HG03521 (cell line): ENCODE results near the gene PTPRM.

Experiments used
- ATAC-seq: cut with Tn5 transposase; IDR thresholded peaks from one replicate; pipeline ENCODE4 v1.9.1; 2021; ENCODE audit warnings: mild to moderate bottlenecking, moderate library complexity; ENCODE audit not compliant: unreplicated experiment

PTPRM gene

GRCh38 chr18:7749510-7749981 is 182.4 kb downstream of the PTPRM start:
- ATAC-seq, result no peak

GRCh38 chr18:7750095-7750663 is 183.1 kb downstream of the PTPRM start:
- ATAC-seq, result no peak

DNA sequence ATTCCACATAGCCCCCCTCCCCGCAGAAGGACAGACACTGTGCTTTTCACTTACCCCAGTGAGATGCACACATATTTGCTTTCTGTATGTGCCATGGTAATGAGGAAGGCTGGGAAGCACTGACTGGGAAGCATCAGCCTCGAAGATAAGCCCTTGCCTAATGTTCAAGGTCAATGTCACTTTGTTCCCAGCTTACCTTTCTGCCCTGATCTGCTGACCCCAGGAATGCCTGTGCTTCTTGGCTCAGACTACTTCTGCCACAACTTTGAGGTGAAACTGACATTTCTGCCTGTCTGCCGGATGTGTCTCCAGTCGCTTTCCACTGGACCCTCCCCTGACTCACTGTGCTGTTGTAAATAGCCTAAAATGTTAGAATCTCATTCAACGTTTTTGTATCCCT is 183.8 kb downstream of the PTPRM start:
- ATAC-seq, result no peak

- ATAC-seq, result no peak
Observed at GRCh38 chr18:7754258-7754657, 187.1 kb downstream of the PTPRM start.

- ATAC-seq, result no peak
Observed at GRCh38 chr18:7754725-7755181, 187.6 kb downstream of the PTPRM start.

DNA sequence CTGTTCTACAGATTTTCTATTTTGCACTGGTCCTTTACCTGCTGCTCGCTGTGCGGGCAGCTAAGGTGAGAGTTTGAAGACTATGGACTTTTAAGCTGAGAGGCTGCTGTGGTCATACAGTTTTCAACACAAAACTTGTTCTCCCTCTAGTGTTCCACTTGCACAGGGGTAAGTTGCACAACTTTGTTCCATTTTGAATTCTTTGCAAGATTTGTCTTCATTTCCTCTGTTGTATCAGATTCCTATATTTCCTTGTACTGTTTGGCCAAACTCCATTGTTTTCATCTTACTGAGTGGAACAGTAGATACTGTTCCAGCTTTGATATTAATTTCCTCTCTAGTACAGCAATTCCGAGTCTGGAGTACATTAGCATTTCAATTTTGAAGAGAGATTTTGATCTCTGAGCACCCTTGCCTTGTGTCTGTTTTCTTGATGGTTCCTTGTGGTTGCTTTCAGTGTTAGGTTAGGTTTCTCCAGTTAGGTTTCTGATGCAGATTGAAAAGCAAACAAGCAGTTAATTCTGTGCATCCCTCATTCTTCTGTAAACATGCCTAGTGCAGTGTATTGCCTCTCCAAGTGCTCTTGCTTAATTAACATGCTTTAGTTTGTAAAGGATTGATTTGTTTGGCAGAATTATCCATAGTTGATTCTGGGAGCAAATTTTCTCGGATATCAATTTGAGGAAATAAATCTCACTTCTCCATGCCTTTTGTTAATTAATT is 188.8 kb downstream of the PTPRM start:
- ATAC-seq, result no peak

- ATAC-seq, result no peak
Observed at GRCh38 chr18:7757175-7757574, 190.1 kb downstream of the PTPRM start.

DNA sequence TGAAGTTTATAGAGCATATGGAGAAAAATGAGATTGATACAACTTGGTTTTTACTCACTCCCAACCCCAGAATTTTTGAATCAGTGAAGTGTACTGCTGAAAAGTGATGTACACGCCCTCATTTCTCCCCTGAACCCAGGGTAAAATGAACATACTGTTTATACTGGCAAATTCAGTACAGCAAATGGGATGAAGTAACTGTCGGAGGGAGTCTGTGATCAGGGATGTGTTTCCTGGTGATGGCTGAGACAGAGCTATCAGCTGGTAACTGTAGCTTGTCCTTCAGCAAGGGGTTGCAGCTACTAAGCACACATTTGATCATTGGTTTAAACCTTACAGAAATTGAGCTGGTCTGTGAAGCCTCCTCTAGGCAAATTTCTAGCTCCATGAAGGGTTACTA is 191.6 kb downstream of the PTPRM start:
- ATAC-seq, result no peak

DNA sequence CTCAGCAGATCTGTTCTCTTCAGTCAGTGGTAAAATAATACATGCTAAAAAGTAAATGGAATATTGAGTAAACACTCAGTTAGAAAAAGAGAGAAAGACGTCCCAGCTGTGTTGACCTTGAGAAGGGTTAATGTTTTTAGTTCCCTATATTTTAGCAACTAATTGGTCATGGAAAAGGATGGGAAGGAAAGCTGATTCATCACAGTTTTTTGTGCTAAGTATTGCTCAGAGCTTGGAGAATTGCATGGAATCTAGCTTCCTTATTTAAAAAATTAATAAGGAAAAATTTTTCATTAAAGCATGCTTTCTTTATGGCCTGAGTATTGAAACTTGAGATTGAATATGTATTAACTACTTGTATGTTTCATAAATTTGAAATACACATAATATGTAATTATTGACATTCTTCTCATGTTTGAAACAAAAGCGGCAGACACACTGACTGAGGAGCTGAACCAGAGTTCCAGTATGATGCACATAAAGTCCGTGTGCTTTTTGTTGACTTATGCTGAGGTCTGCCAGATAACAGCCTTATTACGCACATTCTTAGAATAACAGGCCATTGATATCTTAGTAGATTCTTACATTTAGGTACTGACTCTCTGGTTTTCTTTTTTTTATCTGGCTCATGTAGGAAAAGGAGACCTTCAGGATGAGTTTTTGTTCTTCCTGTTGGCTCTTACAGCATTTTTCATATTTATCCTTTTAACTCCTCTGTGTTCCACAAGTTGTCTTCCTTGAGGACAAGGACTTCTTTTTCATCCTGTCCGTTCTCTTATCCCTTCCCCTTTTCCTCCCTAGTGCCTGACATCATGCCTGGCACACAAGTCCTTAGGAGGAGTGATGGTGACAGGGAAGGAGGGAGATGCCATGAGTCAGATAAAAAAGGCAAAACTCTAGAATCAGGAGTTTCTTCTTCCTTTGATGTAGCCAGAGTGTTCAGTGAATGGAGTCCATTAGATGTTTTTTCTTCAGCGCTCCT is 194.1 kb downstream of the PTPRM start:
- no peak for ATAC-seq

GRCh38 chr18:7764405-7764804 is 197.3 kb downstream of the PTPRM start:
- ATAC-seq, result no peak

GRCh38 chr18:7766346-7766745 is 199.2 kb downstream of the PTPRM start:
- ATAC-seq, result no peak

DNA sequence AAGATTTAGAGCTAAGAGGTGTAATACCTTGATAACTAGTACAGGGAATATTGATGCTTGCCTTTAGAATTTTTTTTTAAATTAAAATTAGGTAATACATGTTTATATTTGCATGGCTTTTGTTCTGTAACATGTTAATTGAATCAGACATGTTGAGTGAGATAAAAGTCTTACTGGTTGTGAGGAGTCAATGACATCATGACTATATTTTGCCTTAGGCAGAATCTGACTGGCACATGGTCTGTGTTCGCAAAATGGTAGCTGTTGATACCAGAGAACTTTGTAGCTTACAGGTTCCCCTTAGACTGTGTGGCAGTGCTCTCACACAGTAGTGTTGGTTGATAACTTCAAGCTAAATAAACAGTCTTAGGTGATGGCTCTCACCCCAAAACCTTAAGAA is 199.7 kb downstream of the PTPRM start:
- no peak for ATAC-seq

GRCh38 chr18:7770908-7771307 is 203.8 kb downstream of the PTPRM start:
- ATAC-seq, result no peak

DNA sequence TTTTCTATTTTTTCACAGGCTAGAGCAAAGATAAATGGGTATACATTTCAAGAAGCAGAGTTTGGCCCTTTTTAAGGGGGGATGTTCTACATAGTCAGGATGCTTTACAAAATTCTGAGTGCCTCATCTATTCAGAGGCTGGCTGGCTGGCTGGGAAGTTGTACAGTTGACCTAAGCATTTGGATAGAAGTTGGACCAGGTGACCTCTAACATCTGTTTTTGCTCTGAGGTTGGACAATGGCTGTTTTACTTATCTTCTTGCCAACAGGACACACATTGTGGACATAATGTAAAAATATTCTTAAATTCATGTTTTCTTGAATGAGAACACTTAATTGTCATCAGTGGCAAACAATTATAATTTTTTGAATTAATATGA is 205.4 kb downstream of the PTPRM start:
- no peak for ATAC-seq

- no peak for ATAC-seq
Observed at GRCh38 chr18:7772951-7773350, 205.8 kb downstream of the PTPRM start.

GRCh38 chr18:7775128-7775527 is 208.0 kb downstream of the PTPRM start:
- ATAC-seq, result no peak

GRCh38 chr18:7775843-7776242 is 208.7 kb downstream of the PTPRM start:
- no peak for ATAC-seq

GRCh38 chr18:7778181-7778580 is 211.1 kb downstream of the PTPRM start:
- no peak for ATAC-seq

GRCh38 chr18:7779211-7779610 is 212.1 kb downstream of the PTPRM start:
- no peak for ATAC-seq

DNA sequence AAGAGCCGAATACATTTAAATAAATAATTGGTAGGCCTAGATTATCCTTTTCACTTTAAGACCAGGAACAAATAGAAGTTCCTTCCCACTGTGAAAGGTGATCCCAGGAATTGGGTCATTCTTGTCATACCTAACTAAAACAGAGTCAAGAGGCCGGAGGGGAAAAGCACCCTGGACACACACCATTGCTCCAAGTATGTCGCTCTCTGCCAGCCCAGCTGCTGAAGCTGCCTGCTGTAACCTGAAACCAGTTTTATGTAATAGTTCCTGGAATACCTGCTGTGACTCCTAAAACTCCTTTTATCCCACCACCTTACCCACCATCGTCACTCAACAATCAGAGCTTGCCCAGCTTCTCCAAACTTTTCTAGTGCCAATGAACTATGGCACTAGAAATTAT is 217.1 kb downstream of the PTPRM start:
- no peak for ATAC-seq

DNA sequence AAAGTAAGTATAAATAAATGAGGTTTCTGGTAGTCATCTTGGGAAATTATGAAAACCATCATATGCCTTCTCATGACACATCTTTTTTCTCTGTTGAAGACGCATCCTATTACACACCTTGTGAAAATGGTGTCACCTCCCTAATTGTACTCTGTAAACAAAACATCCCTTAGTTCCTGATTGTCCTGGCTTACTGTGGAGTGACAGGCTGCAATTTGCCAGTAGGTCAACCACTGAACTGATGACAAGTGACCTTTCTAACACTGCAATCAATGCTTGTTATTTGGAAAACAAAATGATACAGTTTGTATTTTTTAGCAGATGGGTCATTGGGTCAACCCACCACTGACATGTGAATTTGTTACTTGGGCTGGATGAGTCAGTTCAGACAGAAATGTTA is 219.5 kb downstream of the PTPRM start:
- ATAC-seq, result no peak

GRCh38 chr18:7787339-7787738 is 220.2 kb downstream of the PTPRM start:
- ATAC-seq, result no peak
